Heart left ventricle (tissue), 16 donors: ENCODE measurements around the gene EID2B. TPM values are rescaled to one million over a fixed set of nuclear protein-coding genes. Genes with fewer than 3 reads are reported as not detected.

Source experiments
- ATAC-seq, 4 donors: fragments of 200-7000 bp; cut with Tn5 transposase; one replicate each; pipeline ENCODE4 v1.9.1; 2020 to 2022; ENCODE audit warnings: moderate library complexity in 4 of 4, mild to moderate bottlenecking in 3 of 4, moderate number of reproducible peaks in 1 of 4
- DNase-seq, 5 donors: peaks; one replicate each; pipeline ENCODE4 v3.0.0-alpha.2; 2020
- H3K27ac ChIP-seq, 12 donors: fragments of 200-600 bp; sonication (generic) in 4 of 12; one replicate each; pipeline versions ENCODE4 v1.5.0 to v1.8.0; 2016 to 2022; ENCODE audit warnings: mild to moderate bottlenecking in 2 of 12
- H3K27me3 ChIP-seq, 9 donors: fragments of 200-600 bp; sonication (generic) in 2 of 9; one replicate each; pipeline versions ENCODE4 v1.5.1 to v1.8.0; 2016 to 2022; ENCODE audit warnings: mild to moderate bottlenecking in 3 of 9
- H3K36me3 ChIP-seq, 9 donors: fragments of 200-600 bp; sonication (generic) in 2 of 9; one replicate each; pipeline versions ENCODE4 v1.5.0 to v1.8.0; 2018 to 2022; ENCODE audit warnings: mild to moderate bottlenecking in 2 of 9
- H3K4me1 ChIP-seq, 12 donors: fragments of 200-600 bp; sonication (generic) in 4 of 12; one replicate each; pipeline versions ENCODE4 v1.5.0 to v1.8.0; 2016 to 2022; ENCODE audit warnings: mild to moderate bottlenecking in 3 of 12
- H3K4me3 ChIP-seq, 12 donors: fragments of 200-600 bp; sonication (generic) in 4 of 12; one replicate each; pipeline versions ENCODE4 v1.5.0 to v1.8.0; 2017 to 2022; ENCODE audit warnings: mild to moderate bottlenecking in 9 of 12, moderate library complexity in 4 of 12
- H3K9me3 ChIP-seq, 12 donors: fragments of 200-600 bp; sonication (generic) in 4 of 12; one replicate each; pipeline versions ENCODE4 v1.5.0 to v1.8.0; 2016 to 2022; ENCODE audit warnings: mild to moderate bottlenecking in 1 of 12
- POLR2A ChIP-seq, 2 donors: fragments of 450-650 bp; IDR thresholded peaks; one replicate each; pipeline ENCODE4 v1.6.1; 2017; ENCODE audit warnings: antibody characterized with exemption in 2 of 2, mild to moderate bottlenecking in 2 of 2, moderate library complexity in 2 of 2
- WGBS, 4 donors: extraction: QIAGEN DNeasy Blood & Tissue Kit in 2 of 4; methylation state at CpG; one replicate each; pipeline versions ENCODE4 v1.1.5 to v1.1.7; 2013 to 2018; 5-methylcytosine and 5-hydroxymethylcytosine counted together
- intact Hi-C, 10 donors: fragments of 100-400 bp; cut with DNase I; formaldehyde crosslinking; loops; one replicate each; pipeline versions ENCODE4 v1.11.1 to v1.14.2; 2022
- polyA plus RNA-seq, 2 donors: library from polyadenylated mRNA; stranded (reverse); fragments of 200-250 nt; gene quantifications; one replicate each; pipeline ENCODE4 v1.2.3, GENCODE V29; 2013
- total RNA-seq, 9 donors: library from RNA; depleted of rRNA in 2 of 9; stranded (reverse); fragments of >200 nt in 2 of 9; fragmentation: NEBNext Ultra II Directional in 3 of 9; extraction: Animal tissue kit (Norgen Biotek cat#: 25700) in 3 of 9; gene quantifications; one replicate each; pipeline versions ENCODE4 v1.1.0 to v1.2.4, GENCODE V29; 2016 to 2023
- TF ChIP-seq, protein P1 (sequence below), 12 donors: fragments of 200-600 bp; sonication (generic) in 4 of 12; IDR thresholded peaks; one replicate each; pipeline versions ENCODE4 v1.5.0 to v1.8.0; 2018 to 2022; ENCODE audit warnings: antibody characterized with exemption in 12 of 12, mild to moderate bottlenecking in 5 of 12
- donor health status: ischemic (EF 13 %, LVEDD 7.1; RV severe dilation, severe dysfunction).
- donor health status: healthy with polysubstance abuse.
- donor health status: DM: no; HTN: yes; CAD: no.
- donor health status: DM: no; HTN: no; CAD: no.
- donor health status: ischemic (EF 25% LVEDD 6.9; RV normal size, moderate dysfunction).
- donor health status: ischemic (EF 25% LVEDD 5.7; RV mildly dilated, moderate dysfunction).
- donor health status: healthy.
- donor health status: DM: yes; HTN: yes; CAD: no.
- donor health status: ischemic (EF 35%, LVEDD 5.7; RV mildly dilated, moderate dysfunction).
- donor health status: nonischemic (EF 11% LVEDD 7.7; RV severe dilation, severe dysfunction).
- donor health status: DM: yes; HTN: yes; CAD: no.
- donor health status: PGD.
- donor health status: ischemic (EF 29% LVEDD 5.4; RV normal size, mild dysfunction).
- donor health status: nonischemic (EF 23%, LVEDD 6.1; RV moderate dilation, normal function).

EID2B gene
- total and polyA plus RNA-seq, 11 donors, result 1.1 to 5.1 (median 2.7) TPM

DNA sequence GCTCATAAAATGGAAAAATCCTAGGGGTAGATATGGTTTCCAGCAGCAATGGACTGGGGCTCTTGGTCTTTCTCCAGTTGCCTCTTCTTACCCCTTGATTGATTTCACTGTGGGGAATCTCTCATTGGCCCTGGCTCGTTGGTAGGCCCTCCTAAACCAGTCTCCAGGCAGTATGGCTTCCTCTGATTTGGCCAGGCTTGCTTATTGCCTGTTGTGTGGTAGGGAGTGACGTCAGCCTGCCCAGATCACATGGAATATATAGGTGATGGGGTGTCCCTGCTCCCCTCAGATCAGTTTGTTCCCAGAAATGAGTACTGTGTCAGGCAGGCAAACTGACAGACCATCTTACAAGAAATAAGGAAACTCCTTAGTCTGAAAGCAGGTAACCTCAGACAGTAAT lies 23.4 kb downstream of the EID2B start:
- ATAC-seq (no peak), DNase-seq (no peak)
- Histone ChIP-seq H3K9me3 (no peaks in the 10 kb centered on the region), H3K36me3 (no peaks in the 10 kb centered on the region), H3K4me1 (peaks cover 0 to 12% (median 4%) of the 10 kb centered on the region in 12 donors), H3K27me3 (peaks cover 25 to 93% (median 55%) of the 10 kb centered on the region in 9 donors), H3K4me3 (no peak overlapping the region), H3K27ac (no peak overlapping the region)
- no peak for TF ChIP-seq POLR2A (IDR thresholded peaks at IDR 0.05)
- TF ChIP-seq, protein P1, sequence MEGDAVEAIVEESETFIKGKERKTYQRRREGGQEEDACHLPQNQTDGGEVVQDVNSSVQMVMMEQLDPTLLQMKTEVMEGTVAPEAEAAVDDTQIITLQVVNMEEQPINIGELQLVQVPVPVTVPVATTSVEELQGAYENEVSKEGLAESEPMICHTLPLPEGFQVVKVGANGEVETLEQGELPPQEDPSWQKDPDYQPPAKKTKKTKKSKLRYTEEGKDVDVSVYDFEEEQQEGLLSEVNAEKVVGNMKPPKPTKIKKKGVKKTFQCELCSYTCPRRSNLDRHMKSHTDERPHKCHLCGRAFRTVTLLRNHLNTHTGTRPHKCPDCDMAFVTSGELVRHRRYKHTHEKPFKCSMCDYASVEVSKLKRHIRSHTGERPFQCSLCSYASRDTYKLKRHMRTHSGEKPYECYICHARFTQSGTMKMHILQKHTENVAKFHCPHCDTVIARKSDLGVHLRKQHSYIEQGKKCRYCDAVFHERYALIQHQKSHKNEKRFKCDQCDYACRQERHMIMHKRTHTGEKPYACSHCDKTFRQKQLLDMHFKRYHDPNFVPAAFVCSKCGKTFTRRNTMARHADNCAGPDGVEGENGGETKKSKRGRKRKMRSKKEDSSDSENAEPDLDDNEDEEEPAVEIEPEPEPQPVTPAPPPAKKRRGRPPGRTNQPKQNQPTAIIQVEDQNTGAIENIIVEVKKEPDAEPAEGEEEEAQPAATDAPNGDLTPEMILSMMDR (IDR thresholded peaks at IDR 0.05), result no peak
- 50 to 75% (median 64%) methylated on average over 2 of the region's 2 CpGs for WGBS, 4 donors
- intact Hi-C loops, result no loop called here

DNA sequence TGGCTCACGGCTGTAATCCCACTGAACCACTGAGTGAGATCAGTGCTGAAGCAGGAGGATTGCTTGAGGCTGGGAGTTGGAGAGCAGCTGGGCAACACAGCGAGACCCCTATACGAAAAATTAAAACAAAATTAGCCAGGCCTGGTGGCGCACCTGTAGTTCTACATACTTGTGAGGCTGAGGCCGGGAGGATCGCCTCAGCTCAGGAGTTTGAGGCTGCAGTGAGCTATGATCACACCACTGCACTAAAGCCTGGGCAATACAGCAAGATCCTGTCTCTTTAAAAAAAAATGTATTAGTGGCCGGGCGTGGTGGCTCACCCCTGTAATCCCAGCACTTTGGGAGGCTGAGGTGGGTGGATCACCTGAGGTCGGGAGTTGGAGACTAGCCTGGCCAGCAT lies 24.0 kb downstream of the EID2B start:
- H3K27me3 ChIP-seq, result peaks cover 29 to 93% (median 56%) of the 10 kb centered on the region in 9 donors
- H3K4me3 ChIP-seq, result no peak overlapping the region

DNA sequence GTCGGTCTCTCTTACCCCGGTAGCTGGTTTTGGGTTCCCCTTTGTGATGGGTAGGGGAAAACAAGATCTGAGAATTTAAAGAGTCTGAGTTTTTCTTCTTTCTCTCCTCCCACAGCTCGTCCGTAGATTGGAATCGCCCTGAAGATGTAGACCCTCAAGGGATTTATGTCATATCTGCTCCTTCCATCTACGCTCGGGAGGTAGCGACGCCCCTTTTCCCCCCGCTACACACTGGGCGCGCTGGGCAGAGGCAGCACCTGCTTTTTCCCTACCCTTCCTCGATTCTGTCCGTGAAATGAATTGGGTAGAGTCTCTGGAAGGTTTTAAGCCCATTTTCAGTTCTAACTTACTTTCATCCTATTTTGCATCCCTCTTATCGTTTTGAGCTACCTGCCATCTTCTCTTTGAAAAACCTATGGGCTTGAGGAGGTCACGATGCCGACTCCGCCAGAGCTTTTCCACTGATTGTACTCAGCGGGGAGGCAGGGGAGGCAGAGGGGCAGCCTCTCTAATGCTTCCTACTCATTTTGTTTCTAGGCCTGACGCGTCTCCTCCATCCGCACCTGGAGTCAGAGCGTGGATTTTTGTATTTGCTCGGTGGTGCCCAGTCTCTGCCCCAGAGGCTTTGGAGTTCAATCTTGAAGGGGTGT lies 24.8 kb downstream of the EID2B start:
- H3K9me3 ChIP-seq, result no peaks in the 10 kb centered on the region
- peak overlapping the region in 8 of 12 donors; percentile 28 to 54 (median 48) for H3K4me3 ChIP-seq
- H3K27me3 ChIP-seq, result peaks cover 30 to 93% (median 56%) of the 10 kb centered on the region in 9 donors
- no peaks in the 10 kb centered on the region for H3K36me3 ChIP-seq
- H3K27ac ChIP-seq, result no peak overlapping the region
- DNase-seq, result no peak
- H3K4me1 ChIP-seq, result peaks cover 0 to 15% (median 4%) of the 10 kb centered on the region in 12 donors
- ATAC-seq, result no peak
- intact Hi-C loops, result no loop called here
- 42 to 44% (median 43%) methylated on average over 24 of the region's 24 CpGs for WGBS, 4 donors
- TF ChIP-seq, protein P1 (IDR thresholded peaks at IDR 0.05), result no peak
- TF ChIP-seq POLR2A (IDR thresholded peaks at IDR 0.05), result no peak

More for the DNA sequence above, 24.0 kb downstream of the EID2B start:
- 86 to 90% (median 88%) methylated on average over 9 of the region's 9 CpGs for WGBS, 4 donors
- no peak for ATAC-seq
- H3K9me3 ChIP-seq, result no peaks in the 10 kb centered on the region
- no peak for TF ChIP-seq POLR2A (IDR thresholded peaks at IDR 0.05)
- TF ChIP-seq, protein P1 (IDR thresholded peaks at IDR 0.05), result no peak
- intact Hi-C loops, result no loop called here
- H3K27ac ChIP-seq, result no peak overlapping the region
- peaks cover 0 to 12% (median 4%) of the 10 kb centered on the region in 12 donors for H3K4me1 ChIP-seq
- H3K36me3 ChIP-seq, result no peaks in the 10 kb centered on the region
- peak in 1 of 5 donors; percentile 4 for DNase-seq

DNA sequence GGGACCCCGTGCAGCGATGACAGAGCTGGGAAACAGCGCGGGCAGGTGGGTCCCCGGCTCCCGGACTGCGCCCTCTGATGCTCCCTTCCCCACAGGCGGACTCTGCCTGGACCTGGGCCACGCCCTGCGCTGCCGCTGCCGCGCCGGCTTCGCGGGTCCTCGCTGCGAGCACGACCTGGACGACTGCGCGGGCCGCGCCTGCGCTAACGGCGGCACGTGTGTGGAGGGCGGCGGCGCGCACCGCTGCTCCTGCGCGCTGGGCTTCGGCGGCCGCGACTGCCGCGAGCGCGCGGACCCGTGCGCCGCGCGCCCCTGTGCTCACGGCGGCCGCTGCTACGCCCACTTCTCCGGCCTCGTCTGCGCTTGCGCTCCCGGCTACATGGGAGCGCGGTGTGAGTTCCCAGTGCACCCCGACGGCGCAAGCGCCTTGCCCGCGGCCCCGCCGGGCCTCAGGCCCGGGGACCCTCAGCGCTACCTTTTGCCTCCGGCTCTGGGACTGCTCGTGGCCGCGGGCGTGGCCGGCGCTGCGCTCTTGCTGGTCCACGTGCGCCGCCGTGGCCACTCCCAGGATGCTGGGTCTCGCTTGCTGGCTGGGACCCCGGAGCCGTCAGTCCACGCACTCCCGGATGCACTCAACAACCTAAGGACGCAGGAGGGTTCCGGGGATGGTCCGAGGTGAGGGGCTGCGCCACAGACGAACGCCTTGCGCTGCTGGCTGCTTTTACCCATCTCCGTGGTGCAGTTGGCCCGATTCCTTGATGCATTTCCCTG lies 25.5 kb downstream of the EID2B start:
- 3 to 8% (median 4%) methylated on average over 28 to 96 of the region's 96 CpGs for WGBS, 4 donors
- Histone ChIP-seq H3K27me3 (peaks cover 30 to 92% (median 55%) of the 10 kb centered on the region in 9 donors), H3K4me3 (peak overlapping the region; percentile 16 to 54 (median 46)), H3K27ac (no peak overlapping the region), H3K36me3 (no peaks in the 10 kb centered on the region), H3K4me1 (peaks cover 0 to 19% (median 4%) of the 10 kb centered on the region in 12 donors), H3K9me3 (no peaks in the 10 kb centered on the region)
- ATAC-seq, result peak in 2 of 4 donors; percentile 45 to 61
- intact Hi-C loops, result no loop called here
- DNase-seq, result peak in 1 of 5 donors; percentile 32
- no peak for TF ChIP-seq POLR2A (IDR thresholded peaks at IDR 0.05)
- TF ChIP-seq, protein P1 (IDR thresholded peaks at IDR 0.05), result no peak
